ENCODE data around the gene GPR162. TPM values are rescaled to one million over a fixed set of nuclear protein-coding genes. Genes with fewer than 3 reads are reported as not detected.

Gene GPR162
- total and polyA plus RNA-seq, 10 of the 15 experiments (the other 5 are each of a cell fraction or from before 2014, with no cell fraction given): not detected

DNA sequence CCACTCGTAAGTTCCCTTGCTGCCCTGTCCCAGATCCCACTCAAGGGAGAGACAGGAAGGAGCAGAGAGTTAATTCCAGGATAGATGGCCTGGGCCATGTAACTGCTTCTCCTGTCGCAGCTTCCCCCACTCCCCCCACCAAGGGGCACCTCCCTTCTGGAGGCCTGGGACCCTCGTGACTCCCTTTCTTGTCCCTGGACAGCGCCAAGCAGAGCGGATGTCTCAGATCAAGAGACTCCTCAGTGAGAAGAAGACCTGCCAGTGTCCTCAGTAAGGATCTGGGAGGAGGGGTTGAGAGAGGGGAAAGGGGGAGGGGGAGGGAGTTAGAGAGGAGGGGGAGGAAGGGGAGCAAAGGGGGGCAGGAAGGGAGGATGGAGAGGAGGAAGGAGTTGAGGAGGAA is 3.0 kb upstream of the GPR162 start:
- Histone ChIP-seq H3K9ac (ENCODE audit: control insufficient read depth, insufficient read depth, low read length) (no peak overlapping the region), H3K27ac (ENCODE audit: control insufficient read depth, insufficient read depth) (no peak overlapping the region), H3K9me3 (replicated peaks; ENCODE audit: control insufficient read depth, insufficient read depth, low read length) (no peaks in the 10 kb centered on the region), H4K20me1 (ENCODE audit: control insufficient read depth, insufficient read depth) (no peaks in the 10 kb centered on the region), H3K4me3 (no peak overlapping the region), H2AFZ (ENCODE audit: control insufficient read depth, low read depth, low read length) (no peak overlapping the region), H3K79me2 (ENCODE audit: control insufficient read depth, insufficient read depth, low read length) (no peaks in the 10 kb centered on the region), H3K27me3 (replicated peaks in 1 of 2; ENCODE audit: control insufficient read depth in 2 of 2, insufficient read depth in 2 of 2, low read length in 1 of 2) (peaks cover 5 to 17% of the 10 kb centered on the region in 2 experiments), H3K36me3 (ENCODE audit: control insufficient read depth in 2 of 2, insufficient read depth in 2 of 2, low read length in 1 of 2) (no peaks in the 10 kb centered on the region), H3K4me2 (ENCODE audit: control insufficient read depth, insufficient read depth) (no peak overlapping the region), H3K4me1 (ENCODE audit: control insufficient read depth, insufficient read depth, low read length) (no peaks in the 10 kb centered on the region; the same call in 1 of the 2 replicates)
- WGBS (ENCODE audit: insufficient coverage, insufficient replicate concordance, low lambda C conversion rate, missing lambda C conversion rate): 79% methylated on average over 5 of the region's 5 CpGs
- FAIRE-seq (no peak), DNase-seq (ENCODE audit: low read depth, low spot score) (no peak), ATAC-seq (no peak)
- in situ Hi-C loops (cut with MboI): no loop called here
- RAD21 ChIA-PET (ENCODE audit: unreplicated experiment): no interaction called here
- SMC1A ChIA-PET (ENCODE audit: uncharacterized antibody, unreplicated experiment): no interaction called here
- BruUV-seq (replicated peaks): no TSS peak
- CTCF ChIA-PET: interaction anchor here (1.0 to 1.1 kb wide), 2 partner anchors 16 to 65 kb away, joined by 3 to 5 read pairs; partner anchors contain the start of gene MLF2
- TF ChIP-seq MXI1 (IDR thresholded peaks at IDR 0.05; ENCODE audit: low read depth, low read length) (no peak), RBBP5 (conservative IDR thresholded peaks at IDR 0.05) (no peak), MTA3 (IDR thresholded peaks at IDR 0.05; ENCODE audit: borderline replicate concordance, low read length) (no peak), ZNF622 (IDR thresholded peaks at IDR 0.05) (no peak), PAX8 (IDR thresholded peaks at IDR 0.05) (no peak), EZH2 (IDR thresholded peaks at IDR 0.05; ENCODE audit: borderline replicate concordance, control insufficient read depth, low read depth, low read length) (no peak), ASH2L (IDR thresholded peaks at IDR 0.05; ENCODE audit: borderline replicate concordance, low read depth) (no peak), SRF (IDR thresholded peaks at IDR 0.05; ENCODE audit: low read depth in 2 of 2, low read length in 2 of 2) (no peak), SPI1 (IDR thresholded peaks at IDR 0.05; ENCODE audit: borderline replicate concordance, insufficient read depth, low read depth, low read length) (no peak), SP1 (IDR thresholded peaks at IDR 0.05; ENCODE audit: low read depth, low read length) (no peak)
- TF ChIP-seq, protein P1, sequence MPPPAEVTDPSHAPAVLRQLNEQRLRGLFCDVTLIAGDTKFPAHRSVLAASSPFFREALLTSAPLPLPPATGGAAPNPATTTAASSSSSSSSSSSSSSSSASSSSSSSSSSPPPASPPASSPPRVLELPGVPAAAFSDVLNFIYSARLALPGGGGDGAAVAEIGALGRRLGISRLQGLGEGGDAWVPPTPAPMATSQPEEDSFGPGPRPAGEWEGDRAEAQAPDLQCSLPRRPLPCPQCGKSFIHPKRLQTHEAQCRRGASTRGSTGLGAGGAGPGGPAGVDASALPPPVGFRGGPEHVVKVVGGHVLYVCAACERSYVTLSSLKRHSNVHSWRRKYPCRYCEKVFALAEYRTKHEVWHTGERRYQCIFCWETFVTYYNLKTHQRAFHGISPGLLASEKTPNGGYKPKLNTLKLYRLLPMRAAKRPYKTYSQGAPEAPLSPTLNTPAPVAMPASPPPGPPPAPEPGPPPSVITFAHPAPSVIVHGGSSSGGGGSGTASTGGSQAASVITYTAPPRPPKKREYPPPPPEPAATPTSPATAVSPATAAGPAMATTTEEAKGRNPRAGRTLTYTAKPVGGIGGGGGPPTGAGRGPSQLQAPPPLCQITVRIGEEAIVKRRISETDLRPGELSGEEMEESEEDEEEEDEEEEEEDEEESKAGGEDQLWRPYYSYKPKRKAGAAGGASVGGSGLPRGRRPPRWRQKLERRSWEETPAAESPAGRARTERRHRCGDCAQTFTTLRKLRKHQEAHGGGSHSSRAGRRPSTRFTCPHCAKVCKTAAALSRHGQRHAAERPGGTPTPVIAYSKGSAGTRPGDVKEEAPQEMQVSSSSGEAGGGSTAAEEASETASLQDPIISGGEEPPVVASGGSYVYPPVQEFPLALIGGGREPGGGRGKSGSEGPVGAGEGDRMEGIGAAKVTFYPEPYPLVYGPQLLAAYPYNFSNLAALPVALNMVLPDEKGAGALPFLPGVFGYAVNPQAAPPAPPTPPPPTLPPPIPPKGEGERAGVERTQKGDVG (CRISPR knock-in tag; IDR thresholded peaks at IDR 0.05): no peak
- POLR2A ChIA-PET: interaction anchor here (0.6 kb wide), 1 partner anchor 10 kb away, joined by 4 read pairs; no protein-coding TSS in a partner anchor
- intact Hi-C loops (cut with micrococcal nuclease; ENCODE audit: unreplicated experiment): no loop called here

All from GM12878 (cell line).